ENCODE results near the gene AMZ2. TPM values are rescaled to one million over a fixed set of nuclear protein-coding genes. Genes with fewer than 3 reads are reported as not detected.

The AMZ2 gene
- total and polyA plus RNA-seq, 2 experiments from 2014 or later: 54.2 to 71.5 TPM

DNA sequence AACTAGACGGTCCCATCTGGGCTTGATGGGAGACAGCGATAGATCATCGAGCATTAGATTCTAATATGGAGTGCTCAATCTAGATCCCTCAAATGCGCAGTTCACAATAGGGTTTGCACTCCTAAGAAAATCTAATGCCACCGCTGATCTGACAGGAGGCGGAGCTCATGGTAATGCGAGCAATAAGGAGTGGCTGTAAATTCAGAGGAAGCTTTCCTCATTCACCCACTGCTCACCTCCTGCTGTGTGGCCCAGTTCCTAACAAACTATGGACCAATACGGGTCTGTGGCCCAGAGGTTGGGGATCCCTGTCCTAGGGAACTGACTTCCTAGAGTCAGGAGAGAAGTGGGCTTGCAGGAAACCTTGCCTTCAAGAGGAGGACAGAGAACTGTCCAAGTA, 25.2 kb upstream of the AMZ2 start:
- Histone ChIP-seq H3K27ac (ENCODE audit: low read depth) (no peak overlapping the region), H3K9me2 (ENCODE audit: insufficient read depth) (no peaks in the 10 kb centered on the region), H3F3A (replicated peaks; ENCODE audit: low read depth) (no peaks in the 10 kb centered on the region), H3K4me1 (ENCODE audit: insufficient read depth) (no peaks in the 10 kb centered on the region), H4K20me1 (replicated peaks; ENCODE audit: insufficient read depth) (no peaks in the 10 kb centered on the region), H3K27me3 (ENCODE audit: insufficient read depth) (no peaks in the 10 kb centered on the region), H3K36me3 (ENCODE audit: insufficient read depth) (no peaks in the 10 kb centered on the region), H2AFZ (no peak overlapping the region), H3K4me2 (no peak overlapping the region), H3K4me3 (no peak overlapping the region), H3K79me2 (replicated peaks; ENCODE audit: insufficient read depth) (no peaks in the 10 kb centered on the region)
- TF ChIP-seq, protein P1, sequence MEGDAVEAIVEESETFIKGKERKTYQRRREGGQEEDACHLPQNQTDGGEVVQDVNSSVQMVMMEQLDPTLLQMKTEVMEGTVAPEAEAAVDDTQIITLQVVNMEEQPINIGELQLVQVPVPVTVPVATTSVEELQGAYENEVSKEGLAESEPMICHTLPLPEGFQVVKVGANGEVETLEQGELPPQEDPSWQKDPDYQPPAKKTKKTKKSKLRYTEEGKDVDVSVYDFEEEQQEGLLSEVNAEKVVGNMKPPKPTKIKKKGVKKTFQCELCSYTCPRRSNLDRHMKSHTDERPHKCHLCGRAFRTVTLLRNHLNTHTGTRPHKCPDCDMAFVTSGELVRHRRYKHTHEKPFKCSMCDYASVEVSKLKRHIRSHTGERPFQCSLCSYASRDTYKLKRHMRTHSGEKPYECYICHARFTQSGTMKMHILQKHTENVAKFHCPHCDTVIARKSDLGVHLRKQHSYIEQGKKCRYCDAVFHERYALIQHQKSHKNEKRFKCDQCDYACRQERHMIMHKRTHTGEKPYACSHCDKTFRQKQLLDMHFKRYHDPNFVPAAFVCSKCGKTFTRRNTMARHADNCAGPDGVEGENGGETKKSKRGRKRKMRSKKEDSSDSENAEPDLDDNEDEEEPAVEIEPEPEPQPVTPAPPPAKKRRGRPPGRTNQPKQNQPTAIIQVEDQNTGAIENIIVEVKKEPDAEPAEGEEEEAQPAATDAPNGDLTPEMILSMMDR (conservative IDR thresholded peaks at IDR 0.05; ENCODE audit: low read depth in 2 of 2): no peak
- no peak for TF ChIP-seq EZH2phosphoT487 (IDR thresholded peaks at IDR 0.05; ENCODE audit: unreplicated experiment)
- no peak for TF ChIP-seq NANOG (IDR thresholded peaks at IDR 0.05; ENCODE audit: borderline replicate concordance)
- no peak for TF ChIP-seq CREB1 (CRISPR knock-in tag; IDR thresholded peaks at IDR 0.05; ENCODE audit: low read depth)
- no peak for TF ChIP-seq JUNB (IDR thresholded peaks at IDR 0.05; ENCODE audit: unreplicated experiment)
- no peak for TF ChIP-seq ZNF114 (CRISPR knock-in tag; IDR thresholded peaks at IDR 0.05)
- TF ChIP-seq, protein P2, sequence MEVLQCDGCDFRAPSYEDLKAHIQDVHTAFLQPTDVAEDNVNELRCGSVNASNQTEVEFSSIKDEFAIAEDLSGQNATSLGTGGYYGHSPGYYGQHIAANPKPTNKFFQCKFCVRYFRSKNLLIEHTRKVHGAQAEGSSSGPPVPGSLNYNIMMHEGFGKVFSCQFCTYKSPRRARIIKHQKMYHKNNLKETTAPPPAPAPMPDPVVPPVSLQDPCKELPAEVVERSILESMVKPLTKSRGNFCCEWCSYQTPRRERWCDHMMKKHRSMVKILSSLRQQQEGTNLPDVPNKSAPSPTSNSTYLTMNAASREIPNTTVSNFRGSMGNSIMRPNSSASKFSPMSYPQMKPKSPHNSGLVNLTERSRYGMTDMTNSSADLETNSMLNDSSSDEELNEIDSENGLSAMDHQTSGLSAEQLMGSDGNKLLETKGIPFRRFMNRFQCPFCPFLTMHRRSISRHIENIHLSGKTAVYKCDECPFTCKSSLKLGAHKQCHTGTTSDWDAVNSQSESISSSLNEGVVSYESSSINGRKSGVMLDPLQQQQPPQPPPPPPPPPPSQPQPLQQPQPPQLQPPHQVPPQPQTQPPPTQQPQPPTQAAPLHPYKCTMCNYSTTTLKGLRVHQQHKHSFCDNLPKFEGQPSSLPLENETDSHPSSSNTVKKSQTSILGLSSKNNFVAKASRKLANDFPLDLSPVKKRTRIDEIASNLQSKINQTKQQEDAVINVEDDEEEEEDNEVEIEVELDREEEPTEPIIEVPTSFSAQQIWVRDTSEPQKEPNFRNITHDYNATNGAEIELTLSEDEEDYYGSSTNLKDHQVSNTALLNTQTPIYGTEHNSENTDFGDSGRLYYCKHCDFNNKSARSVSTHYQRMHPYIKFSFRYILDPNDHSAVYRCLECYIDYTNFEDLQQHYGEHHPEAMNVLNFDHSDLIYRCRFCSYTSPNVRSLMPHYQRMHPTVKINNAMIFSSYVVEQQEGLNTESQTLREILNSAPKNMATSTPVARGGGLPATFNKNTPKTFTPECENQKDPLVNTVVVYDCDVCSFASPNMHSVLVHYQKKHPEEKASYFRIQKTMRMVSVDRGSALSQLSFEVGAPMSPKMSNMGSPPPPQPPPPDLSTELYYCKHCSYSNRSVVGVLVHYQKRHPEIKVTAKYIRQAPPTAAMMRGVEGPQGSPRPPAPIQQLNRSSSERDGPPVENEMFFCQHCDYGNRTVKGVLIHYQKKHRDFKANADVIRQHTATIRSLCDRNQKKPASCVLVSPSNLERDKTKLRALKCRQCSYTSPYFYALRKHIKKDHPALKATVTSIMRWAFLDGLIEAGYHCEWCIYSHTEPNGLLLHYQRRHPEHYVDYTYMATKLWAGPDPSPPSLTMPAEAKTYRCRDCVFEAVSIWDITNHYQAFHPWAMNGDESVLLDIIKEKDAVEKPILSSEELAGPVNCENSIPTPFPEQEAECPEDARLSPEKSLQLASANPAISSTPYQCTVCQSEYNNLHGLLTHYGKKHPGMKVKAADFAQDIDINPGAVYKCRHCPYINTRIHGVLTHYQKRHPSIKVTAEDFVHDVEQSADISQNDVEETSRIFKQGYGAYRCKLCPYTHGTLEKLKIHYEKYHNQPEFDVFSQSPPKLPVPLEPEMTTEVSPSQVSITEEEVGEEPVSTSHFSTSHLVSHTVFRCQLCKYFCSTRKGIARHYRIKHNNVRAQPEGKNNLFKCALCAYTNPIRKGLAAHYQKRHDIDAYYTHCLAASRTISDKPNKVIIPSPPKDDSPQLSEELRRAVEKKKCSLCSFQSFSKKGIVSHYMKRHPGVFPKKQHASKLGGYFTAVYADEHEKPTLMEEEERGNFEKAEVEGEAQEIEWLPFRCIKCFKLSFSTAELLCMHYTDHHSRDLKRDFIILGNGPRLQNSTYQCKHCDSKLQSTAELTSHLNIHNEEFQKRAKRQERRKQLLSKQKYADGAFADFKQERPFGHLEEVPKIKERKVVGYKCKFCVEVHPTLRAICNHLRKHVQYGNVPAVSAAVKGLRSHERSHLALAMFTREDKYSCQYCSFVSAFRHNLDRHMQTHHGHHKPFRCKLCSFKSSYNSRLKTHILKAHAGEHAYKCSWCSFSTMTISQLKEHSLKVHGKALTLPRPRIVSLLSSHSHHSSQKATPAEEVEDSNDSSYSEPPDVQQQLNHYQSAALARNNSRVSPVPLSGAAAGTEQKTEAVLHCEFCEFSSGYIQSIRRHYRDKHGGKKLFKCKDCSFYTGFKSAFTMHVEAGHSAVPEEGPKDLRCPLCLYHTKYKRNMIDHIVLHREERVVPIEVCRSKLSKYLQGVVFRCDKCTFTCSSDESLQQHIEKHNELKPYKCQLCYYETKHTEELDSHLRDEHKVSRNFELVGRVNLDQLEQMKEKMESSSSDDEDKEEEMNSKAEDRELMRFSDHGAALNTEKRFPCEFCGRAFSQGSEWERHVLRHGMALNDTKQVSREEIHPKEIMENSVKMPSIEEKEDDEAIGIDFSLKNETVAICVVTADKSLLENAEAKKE (CRISPR knock-in tag; IDR thresholded peaks at IDR 0.05): no peak
- TF ChIP-seq, protein P3, sequence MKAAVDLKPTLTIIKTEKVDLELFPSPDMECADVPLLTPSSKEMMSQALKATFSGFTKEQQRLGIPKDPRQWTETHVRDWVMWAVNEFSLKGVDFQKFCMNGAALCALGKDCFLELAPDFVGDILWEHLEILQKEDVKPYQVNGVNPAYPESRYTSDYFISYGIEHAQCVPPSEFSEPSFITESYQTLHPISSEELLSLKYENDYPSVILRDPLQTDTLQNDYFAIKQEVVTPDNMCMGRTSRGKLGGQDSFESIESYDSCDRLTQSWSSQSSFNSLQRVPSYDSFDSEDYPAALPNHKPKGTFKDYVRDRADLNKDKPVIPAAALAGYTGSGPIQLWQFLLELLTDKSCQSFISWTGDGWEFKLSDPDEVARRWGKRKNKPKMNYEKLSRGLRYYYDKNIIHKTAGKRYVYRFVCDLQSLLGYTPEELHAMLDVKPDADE (IDR thresholded peaks at IDR 0.05): no peak
- no peak for TF ChIP-seq ZNF331 (CRISPR knock-in tag; IDR thresholded peaks at IDR 0.05; ENCODE audit: low read depth)
- no peak for TF ChIP-seq EZH2 (IDR thresholded peaks at IDR 0.05; ENCODE audit: low read depth, unreplicated experiment)
- no peak for TF ChIP-seq POLR2AphosphoS5 (IDR thresholded peaks at IDR 0.05; ENCODE audit: low read depth)
- TF ChIP-seq, protein P4, sequence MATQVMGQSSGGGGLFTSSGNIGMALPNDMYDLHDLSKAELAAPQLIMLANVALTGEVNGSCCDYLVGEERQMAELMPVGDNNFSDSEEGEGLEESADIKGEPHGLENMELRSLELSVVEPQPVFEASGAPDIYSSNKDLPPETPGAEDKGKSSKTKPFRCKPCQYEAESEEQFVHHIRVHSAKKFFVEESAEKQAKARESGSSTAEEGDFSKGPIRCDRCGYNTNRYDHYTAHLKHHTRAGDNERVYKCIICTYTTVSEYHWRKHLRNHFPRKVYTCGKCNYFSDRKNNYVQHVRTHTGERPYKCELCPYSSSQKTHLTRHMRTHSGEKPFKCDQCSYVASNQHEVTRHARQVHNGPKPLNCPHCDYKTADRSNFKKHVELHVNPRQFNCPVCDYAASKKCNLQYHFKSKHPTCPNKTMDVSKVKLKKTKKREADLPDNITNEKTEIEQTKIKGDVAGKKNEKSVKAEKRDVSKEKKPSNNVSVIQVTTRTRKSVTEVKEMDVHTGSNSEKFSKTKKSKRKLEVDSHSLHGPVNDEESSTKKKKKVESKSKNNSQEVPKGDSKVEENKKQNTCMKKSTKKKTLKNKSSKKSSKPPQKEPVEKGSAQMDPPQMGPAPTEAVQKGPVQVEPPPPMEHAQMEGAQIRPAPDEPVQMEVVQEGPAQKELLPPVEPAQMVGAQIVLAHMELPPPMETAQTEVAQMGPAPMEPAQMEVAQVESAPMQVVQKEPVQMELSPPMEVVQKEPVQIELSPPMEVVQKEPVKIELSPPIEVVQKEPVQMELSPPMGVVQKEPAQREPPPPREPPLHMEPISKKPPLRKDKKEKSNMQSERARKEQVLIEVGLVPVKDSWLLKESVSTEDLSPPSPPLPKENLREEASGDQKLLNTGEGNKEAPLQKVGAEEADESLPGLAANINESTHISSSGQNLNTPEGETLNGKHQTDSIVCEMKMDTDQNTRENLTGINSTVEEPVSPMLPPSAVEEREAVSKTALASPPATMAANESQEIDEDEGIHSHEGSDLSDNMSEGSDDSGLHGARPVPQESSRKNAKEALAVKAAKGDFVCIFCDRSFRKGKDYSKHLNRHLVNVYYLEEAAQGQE (IDR thresholded peaks at IDR 0.05; ENCODE audit: unreplicated experiment): no peak
- TF ChIP-seq STAT1 (IDR thresholded peaks at IDR 0.05; ENCODE audit: unreplicated experiment): no peak
- Mint-ChIP-seq H3K4me3 (no peak overlapping the region), H3K4me1 (peaks cover 3% of the 10 kb centered on the region), H3K36me3 (ENCODE audit: low read depth) (peaks cover 5% of the 10 kb centered on the region; the same call in 2 of the 3 replicates), H3K9me3 (no peaks in the 10 kb centered on the region; the same call in 2 of the 3 replicates), H3K27ac (no peak overlapping the region), H3K27me3 (ENCODE audit: insufficient read depth, low read depth, poor library complexity) (peaks cover 10% of the 10 kb centered on the region)
- no peak for ATAC-seq
- DNase-seq (ENCODE audit: low spot score): no peak

All from GM23338 (cell line).